ENCODE results near the gene EEF2K.
"Not testable (repeated sequence)": the region's sequence is repeated elsewhere in the genome, so short reads cannot be mapped to it uniquely, and the experiment has no call there.

The EEF2K gene

DNA sequence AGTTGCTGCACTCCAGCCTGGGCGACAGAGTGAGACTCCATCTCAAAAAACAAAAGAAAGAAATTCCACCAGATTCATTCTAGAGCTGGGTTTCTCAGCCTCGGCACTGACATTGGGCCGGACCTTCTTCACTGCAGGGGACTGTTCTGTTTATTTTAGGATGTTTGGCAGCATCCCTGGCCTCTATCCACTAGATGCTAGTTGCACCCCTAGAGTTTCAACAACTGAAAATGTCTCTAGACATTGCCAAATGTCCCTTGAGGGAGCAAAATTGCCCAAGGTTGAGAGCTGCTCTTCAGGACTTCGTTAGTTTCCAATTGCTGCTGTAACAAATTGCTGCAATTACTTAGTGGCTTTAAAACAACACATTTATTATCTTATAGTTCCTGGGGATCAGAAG is 7.2 kb downstream of the EEF2K start:
- no peak for DNase-seq

DNA sequence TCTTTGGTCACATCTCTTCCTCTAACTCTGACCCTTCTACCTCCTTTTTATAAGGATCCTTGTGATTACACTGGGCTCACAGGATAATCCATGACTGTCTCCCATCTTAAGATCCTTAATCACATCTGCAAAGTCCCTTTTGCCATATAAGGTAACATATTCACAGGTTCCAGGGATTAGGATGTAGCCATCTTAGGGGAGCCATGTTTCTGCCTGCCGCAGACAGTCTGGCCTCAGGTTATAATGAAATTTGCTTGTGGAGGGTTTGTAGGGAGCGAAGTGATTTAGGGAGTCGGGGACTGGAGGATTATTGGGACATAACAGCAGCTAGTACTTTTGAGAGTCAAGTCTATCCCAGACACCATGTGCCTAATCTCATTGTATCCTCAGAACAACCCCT is 7.7 kb downstream of the EEF2K start:
- DNase-seq, result no peak

DNA sequence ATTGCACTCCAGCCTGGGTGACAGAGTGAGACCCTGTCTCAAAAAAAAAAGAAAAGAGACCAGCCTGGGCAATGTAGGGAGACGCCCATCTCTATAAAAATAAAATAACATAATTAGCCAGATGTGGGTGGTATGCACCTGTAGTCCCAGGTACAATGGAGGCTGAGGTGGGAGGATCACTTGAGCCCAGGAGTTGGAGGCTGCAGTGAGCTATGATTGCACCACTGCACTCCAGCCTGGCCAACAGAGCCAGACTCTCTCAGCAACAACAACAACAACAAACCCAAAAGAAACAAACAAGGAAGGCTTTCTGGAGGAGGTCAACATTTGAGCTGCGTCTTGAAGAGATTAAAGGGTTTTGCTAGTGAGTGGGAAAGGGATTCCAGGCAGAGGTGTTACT is 8.3 kb downstream of the EEF2K start:
- no peak for DNase-seq

DNA sequence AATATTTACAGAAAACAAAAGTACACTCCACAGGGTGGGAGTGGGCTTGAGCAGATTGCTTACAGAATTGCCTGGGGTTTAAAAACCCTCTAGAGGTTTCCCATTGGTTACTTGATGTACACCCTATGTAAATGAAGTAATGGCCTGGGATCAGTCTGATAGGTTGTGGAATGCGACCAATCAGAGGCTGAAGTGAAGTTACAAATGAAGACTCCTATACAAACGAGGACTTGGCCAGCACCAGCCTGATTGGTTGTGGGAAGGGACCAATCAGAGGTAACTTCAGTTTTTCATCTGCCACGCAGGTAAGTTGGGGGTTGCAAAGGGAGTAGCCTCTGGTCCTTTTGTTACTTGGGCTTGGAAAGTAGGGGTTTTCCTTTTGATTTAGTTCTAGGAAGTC is 8.8 kb downstream of the EEF2K start:
- no peak for DNase-seq

DNA sequence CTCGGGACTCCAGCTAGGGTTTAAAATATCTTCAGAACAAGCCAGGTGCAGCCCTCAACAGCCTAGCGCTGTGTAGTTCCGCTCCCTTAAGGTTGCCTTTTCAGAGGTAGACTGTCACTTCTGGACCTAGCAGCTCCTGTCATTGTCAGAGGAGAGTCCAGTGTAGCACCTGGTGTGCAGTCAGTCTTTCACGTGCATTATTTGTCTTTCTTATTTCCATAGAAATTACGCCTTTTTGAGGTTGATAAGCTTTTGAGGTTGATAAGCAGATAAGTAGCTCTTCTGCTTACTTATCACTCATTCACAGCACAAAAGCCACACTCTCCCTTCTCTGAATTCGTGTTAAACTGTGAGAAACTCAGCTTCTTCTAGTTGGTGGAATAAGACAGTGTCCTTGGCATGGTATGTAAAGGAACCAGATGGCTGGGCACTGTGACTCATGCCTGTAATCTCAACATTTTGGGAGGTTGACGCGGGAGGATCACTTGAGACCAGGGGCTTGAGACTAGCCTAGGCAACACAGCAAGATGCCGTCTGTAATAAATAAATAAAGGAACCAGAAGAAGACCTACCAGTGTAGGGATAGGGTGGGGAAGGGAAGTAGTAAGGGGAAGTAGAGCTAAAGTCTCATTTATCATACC is 10.2 kb downstream of the EEF2K start:
- DNase-seq, result no peak

DNA sequence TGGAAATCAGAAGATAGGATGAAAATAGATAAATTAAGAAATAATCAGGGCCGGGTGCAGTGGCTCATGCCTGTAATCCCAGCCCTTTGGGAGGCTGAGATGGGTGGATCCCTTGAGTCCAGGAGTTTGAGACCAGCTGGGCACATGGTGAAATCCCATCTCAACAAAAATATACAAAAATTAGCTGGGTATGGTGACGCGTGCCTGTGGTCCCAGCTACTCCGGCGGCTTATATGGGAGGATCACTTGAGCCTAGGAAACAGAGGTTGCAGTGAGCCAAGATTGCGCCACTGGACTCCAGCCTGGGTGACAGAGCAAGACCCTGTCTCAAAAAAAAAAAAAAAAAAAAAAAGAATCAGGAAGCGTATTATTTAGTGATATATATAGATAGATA is 10.8 kb downstream of the EEF2K start:
- DNase-seq, result not testable (repeated sequence)

DNA sequence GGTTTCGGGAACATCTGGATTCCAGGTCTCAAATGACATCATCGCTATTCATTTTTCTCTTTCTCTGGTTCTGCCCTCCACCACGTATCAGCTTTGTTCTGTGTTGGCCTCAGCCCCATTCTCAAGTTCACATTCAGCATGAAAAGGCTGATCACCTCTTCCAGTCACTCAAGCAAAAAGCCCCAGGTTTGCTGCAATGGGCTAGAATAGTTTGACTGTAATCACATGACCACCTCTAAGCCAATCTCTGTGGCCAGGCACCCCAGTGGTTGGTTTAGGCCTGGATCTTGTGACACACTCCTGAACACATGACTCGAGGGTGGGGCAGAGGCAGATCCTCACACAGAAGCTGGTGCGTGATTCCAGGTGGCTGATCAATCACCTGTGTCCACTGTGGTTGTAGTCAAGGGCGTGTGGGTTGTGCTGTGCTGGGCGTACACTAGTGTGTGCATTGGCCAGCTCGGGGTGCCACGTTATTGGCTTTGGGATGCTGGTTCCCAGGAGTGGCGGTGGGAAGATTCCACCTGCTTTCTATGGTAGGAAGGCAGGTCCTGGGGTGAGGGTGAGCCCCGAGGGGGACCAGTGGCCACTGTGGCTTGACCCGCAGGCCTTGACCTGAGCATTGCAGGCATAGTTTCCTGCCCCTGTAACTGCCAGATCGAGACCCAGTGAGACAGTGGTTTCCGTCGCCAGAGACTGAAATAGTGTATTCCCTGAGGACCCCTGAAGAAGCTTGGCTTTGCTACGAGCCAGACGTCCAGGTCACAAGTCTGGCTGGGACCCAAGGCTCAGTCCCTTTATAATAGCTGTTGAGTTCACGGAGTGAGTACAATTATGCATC is 12.0 kb downstream of the EEF2K start:
- DNase-seq, result no peak

DNA sequence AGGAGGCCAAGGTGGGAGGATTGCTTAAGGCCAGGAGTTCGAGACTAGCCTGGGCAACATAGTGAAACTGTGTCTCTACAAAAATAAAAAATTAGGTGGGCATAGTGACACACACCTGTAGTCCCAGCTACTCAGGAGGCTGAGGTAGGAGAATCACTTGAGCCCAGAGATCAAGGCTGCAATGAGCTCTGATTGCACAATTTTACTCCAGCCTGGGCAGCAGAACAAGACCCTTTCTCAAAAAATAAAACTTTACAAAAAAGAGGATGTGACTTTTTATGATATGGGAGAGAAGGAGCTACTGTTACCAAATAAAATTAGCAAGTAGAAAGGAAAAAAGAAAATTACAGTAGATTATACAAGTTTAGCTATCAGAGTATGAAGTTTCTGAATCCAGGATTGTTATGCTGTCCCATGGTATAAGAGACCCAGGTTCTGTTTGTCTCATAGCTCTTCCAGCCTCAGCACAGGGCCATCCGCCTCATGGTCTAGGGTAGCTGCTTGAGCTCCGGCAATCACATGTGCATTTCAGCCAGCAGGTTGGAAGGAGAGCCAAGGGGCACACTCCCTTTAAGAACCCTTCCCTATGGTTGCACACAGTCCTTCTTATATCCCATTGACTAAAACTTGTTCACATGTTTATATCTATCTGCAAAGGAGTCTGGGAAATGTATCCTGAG is 13.5 kb downstream of the EEF2K start:
- no peak for DNase-seq

DNA sequence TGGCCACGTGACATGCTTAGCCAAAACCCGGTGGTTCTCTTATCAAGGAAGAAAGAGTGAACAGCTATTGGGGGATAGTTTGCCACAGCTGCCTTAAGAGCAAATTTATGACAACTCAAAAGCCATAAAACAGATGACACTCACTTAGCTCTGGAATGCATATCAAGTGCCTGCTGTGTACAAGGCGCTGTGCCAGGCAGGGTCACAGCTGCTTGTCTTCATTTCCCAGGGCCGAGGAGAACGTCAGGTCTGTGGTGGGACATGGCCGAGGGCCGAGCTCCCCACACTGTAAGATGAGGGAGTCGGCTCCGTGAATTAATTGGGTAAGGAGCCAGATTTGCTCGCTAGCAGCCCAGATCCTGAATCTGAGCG is 14.0 kb downstream of the EEF2K start:
- DNase-seq, result no peak

DNA sequence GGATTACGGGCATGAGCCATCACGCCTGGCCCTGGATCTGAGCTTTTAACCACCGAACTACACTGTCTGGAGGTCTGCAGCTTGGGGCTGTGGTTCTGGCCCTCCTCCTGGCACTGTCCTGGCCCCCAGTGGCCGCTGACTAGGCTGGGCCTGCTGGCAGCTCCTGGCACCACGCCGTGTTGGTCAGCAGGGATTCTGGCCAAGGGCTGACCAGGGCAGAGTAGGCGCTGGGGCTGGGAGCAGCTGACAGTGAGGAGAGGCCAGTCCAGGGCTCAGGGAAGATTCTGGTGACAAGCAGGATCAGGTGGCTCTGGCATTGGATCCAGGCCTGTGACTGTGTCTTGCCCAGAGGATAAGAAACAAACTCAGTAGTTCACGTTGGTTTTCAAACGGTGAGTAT is 14.6 kb downstream of the EEF2K start:
- no peak for DNase-seq

DNA sequence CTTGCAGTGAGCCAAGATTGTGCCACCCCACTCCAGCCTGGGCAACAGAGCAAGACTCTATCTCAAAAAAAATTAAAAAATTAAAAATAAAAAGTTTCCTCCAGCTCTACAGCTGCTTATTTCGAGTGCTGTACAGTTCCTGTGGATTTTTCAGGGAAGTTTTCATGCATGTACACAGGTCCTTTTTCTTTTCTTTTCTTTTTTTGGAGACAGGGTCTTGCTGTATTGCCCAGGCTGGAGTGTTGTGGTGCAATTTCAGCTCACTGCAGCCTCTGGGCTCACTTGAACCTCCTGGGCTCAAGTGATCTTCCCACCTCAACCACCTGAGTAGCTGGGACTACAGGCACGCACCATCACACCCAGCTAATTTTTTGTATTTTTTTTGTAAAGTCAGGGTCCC is 15.9 kb downstream of the EEF2K start:
- DNase-seq, result no peak

DNA sequence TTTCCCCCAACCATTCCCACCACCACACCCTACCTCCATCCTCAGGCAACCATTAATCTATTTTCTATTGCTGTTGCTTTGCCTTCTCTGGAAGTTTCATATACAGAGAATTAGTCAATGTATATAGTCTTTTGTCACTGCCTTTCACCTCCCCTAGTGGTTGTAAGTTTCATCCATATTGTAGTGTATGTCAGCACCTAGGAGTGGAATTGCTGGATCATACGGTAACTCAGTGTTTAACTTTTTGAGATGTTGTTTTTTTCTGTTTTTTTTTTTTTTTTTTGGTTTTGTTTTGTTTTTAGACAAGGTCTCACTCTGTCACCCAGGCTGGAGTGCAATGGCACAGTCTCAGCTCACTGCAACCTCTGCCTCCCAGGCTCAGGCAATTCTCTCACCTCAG is 16.9 kb downstream of the EEF2K start:
- DNase-seq, result no peak

DNA sequence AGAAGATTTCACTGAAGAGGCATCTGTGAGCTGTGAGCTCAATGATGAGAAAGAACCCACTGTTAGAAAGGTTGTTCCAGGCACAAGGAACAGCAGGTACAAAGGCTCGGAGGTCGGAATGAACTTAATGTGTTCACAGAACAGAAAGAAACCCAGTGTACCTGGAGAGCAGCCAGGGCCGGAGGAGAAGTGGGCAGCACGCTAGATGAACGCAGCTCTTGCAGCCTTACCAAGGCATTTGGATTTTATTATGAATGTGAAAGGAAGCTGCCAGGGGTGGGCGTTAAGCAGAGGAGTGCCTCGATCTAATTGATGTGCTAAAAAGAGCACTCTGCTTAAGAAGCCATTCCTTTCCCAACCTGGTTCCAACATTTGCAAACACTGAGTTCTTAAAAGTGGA is 19.0 kb downstream of the EEF2K start:
- DNase-seq, result no peak

DNA sequence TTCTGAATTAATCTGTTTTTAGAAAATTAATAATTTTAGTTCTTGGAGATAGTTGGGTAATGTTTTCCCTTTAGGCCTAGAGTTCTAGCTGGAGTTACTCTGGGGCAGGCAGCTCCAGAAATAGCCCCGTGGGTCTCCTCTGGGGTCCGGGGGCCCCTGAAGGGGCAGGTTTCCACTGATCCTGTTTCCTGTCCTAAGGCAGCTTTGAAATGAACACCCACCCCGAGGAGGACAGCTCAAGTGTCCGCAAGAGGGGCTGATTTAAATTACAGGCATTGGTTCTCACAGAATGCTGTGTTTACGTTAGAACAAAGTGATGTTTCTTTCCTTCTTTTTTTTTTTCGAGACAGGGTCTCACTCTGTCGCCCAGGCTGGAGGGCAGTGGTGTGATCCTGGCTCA is 23.8 kb downstream of the EEF2K start:
- no peak for DNase-seq

DNA sequence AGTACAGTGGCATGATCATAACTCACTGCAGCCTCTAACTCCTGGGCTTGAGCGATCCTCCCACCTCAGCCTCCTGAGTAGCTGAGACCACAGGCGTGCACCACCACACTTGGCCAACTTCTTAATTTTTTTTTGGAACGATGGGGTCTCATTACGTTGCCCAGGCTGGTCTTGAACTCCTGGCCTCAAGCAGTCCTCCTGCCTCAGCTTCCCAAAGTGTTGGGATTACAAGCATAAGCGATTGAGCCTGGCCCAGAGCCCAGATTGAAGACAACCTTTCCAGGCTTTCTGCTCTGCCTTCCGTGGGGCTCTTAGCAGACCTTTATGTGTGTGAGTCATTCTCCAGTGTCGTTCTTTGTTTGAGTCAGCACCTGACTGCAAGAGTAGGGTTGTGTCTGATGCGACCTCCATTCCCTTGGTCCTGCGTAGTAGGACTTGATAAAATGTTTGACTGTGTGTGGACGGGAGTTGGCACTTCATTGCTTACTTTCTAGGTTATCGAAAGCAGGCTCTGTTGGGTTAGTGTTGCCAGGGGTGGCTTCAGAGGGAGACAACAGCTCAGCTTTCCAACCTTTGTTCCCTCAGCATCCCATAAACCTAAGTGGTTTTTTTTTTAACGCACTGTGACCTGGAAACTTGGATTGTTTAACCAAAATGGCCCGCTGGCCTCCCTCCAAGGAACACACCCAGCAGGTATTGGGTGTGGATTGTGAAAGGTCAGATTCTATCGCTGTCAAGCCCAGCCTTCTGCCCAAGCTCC is 26.4 kb downstream of the EEF2K start:
- DNase-seq, result no peak

DNA sequence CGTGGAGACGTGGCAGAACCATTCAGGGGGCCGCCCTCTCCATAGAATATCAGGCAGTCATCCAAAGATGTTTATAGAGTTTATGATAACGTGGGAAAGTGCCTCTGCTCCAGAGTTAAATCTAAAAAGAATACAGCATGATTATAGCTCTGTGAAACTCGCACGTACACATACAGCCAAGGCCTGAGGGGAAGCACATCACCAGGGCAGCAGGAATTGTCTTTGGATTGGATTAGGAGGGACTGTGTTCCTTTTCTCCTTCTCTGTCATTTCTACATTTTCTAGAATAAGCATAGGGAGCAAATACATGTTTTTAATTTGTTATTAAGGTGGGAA is 26.9 kb downstream of the EEF2K start:
- no peak for DNase-seq

DNA sequence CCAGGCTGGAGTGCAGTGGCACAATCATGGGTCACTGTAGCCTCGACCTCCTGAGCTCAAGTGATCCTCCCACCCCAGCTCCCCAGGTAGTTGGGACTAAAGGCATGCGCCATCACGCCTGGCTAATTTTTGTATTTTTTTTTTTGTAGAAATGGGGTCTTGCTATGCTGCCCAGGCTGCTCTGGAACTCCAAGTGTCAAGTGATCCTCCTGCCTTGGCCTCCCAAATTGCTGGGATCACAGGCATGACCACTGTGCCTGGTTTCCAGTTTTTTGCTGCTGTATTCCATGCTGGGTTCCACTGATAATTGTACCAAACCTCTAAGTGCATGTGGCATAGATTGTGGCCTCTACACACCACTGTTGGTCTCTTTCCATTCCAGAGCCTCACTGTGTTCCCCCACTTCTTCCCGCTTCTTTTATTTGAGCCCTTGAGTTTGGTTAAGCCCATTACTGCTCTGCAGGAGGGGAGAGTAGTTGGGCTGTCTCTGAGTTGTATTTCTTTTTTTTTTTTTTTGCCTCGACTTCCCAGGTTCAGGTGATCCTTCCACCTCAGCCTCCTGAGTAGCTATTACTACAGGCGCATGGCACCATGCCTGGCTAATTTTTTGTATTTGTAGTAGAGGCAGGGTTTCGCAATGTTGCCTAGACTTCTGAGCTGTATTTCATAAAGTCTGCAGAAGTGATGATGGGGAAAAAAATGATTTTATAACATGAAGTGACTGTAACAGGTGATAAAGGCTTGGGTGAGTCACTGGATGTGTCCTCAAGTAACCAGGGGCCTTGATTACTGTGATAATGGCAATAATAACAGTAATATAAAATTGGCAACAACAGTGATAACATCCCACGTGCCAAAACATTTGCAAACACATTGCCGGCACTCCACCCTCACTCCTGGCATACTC is 30.0 kb downstream of the EEF2K start:
- DNase-seq, result no peak

DNA sequence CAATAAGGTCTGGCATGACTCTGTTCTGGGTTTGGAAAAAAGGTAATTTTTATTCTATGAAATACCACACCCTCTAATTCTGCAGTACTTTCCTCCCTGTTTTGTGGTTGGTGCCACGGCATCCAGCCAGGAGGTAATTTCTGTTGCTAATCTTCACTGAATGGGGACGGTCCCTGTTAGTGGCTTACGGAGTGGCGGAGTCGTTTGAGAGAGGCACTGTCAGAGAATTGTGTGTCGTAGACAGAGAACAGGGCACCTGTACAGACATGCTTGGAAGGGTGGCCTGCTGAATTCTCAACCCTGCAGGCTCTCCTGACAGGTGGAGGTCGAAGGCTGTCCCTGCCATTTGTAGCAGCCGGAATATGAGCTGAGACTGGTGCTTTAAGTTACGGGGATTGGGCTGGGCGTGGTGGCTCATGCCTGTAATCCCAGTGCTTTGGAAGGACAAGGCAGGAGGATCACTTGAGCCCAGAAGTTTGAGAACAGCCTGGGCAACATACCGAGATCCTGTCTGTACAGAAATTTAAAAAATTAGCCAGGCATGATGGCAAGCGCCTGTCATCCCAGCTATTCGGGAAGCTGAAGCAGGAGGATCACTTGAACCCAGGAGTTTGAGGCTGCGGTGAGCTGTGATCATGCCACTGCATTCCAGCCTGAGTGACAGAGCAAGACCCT is 33.2 kb downstream of the EEF2K start:
- DNase-seq, result no peak

DNA sequence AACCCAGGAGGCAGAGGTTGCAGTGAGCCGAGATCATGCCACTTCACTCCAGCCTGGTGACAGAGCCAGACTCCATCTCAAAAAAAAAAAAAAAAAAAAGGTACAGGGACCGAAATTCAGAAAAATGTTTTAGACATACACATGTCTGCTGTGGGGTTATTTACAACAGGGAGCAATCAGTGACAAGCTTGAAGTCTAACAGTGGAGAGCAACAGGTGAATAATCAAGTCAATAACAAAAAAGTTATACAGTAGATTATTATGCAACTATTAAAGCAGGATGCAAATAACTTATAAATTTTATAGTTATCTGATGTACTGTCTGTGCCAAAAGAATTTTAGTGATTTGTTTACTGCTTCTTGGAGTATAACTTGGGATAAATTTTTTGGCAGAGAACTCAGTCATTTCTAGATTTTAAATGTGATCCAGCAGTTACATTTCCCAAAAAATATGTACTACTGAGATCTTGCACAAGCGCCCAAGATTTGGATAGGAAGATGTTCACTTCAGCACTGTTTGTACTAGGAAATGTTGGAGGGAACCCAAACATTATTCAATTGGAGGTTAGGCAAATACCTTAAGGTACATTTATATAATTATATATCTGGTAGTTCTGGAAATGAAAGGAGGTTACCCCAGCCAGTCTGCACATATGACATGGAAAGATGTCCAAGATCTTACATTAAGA is 34.1 kb downstream of the EEF2K start:
- no peak for DNase-seq

DNA sequence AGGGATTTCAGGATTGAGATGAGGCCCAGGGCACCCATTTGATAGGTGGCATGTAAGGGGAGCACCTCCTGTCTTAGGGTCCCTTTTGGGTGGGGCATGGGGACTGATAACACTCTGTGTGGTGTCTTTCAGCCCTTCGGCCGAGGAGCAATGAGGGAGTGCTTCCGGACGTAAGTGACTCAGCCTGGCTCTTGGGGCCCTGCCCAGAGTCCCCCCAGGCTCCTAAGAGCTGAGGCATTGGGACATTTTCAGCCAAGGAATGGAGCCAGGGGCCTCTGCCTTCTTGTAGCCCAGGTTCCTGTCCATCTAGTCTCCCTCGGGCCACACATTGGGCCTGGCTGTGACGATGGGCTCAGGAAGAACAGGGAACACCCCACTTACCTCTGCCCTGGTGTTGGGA is 44.4 kb downstream of the EEF2K start:
- no peak for DNase-seq

DNA sequence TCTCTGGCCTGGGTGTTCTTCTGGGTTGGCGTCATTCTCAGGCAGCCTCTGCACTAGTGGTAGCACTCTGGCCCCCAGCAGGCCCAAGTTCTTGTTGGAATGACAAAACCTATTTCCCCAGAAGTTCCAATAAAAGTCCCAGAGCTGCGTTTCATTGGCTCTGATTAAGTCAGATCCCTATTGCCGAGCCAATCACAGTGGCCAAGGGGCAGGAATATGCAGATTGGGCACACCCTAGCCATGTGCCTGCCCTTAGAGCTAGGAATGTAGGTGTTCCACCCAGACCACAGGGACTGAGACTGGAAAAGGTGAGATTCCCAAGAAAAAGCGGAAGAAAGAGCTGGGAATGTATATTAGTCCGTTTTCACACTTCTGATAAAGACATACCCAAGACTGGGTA is 46.2 kb downstream of the EEF2K start:
- DNase-seq, result no peak

All from activated effector memory CD4-positive, alpha-beta T cell treated with anti-CD3 and anti-CD28 coated beads, Interleukin-2, amount 50 U/mL, for 16 hours (primary cell).